ENCODE data around the gene DRG1.

DNA sequence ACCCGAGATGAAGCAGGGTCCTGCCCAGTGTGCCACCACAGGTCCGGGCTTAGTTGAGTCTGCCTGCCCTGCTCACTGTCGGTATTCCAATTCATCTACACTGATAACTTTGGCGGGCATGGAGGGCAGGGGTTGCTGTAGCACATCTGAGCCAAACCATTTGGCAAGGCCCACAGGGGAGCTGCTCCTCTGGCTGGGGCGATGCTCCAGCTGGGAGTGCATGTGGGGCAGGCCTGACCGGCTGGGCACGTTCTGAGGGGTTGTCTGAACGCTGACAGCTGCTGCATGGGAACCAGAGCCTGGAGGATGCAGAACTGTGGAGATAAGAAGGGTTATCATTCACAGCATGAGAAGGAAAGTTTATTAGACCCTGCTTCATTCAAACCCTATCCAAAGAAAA, 40.4 kb downstream of the DRG1 start:
- TF ChIP-seq CTCF (conservative IDR thresholded peaks at IDR 0.05; ENCODE audit: low read depth, low read length) (no peak), EZH2 (IDR thresholded peaks at IDR 0.05; ENCODE audit: borderline replicate concordance, low read depth, low read length, poor library complexity, severe bottlenecking) (no peak)

All from A673 (cell line).